Measurements from ENCODE around the gene GCH1. TPM values are rescaled to one million over a fixed set of nuclear protein-coding genes. Genes with fewer than 3 reads are reported as not detected.
"Not testable (repeated sequence)": the region's sequence is repeated elsewhere in the genome, so short reads cannot be mapped to it uniquely, and the experiment has no call there.

Gene GCH1
- total RNA-seq, 1 donor from 2014 or later, result 52.5 TPM

DNA sequence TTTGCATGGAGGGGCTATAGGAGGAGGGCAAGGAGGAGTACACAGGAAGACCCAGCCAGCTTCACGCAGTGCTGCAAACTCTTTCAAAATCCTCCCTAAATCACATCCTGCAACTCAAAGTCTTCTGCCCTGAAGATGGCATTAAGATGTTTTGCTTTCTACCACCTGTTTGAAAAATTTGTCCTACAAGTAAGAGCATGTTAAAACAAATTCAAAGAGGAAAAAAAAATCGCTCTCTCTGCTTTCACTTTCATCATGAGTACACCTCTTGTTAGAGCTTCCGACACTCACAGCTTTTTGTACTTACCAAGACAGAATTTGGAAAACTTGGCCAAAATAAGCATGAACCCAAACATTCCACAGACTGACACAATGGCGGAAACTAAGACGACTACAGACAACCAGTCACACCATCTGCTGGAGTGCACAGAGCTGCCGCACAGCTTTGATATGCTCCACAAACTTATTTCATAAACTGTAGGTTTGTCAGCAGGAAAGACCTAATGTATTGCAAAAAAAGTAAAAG, 21.3 kb downstream of the GCH1 start:
- H3K27ac Mint-ChIP-seq, result peak overlapping the region; percentile 94
- H3K4me3 Mint-ChIP-seq (ENCODE audit: low read depth), result peak overlapping the region; percentile 82
- H3K9me3 Mint-ChIP-seq, result no peaks in the 10 kb centered on the region
- intact Hi-C loops (cut with micrococcal nuclease), result no loop called here
- peaks cover 48% of the 10 kb centered on the region for H3K4me1 Mint-ChIP-seq (ENCODE audit: low read depth)
- peaks cover 28% of the 10 kb centered on the region for H3K36me3 Mint-ChIP-seq (ENCODE audit: low read depth)
- H3K27me3 Mint-ChIP-seq (ENCODE audit: low read depth), result no peaks in the 10 kb centered on the region
- peak; percentile 25 for DNase-seq (ENCODE audit: low spot score)

DNA sequence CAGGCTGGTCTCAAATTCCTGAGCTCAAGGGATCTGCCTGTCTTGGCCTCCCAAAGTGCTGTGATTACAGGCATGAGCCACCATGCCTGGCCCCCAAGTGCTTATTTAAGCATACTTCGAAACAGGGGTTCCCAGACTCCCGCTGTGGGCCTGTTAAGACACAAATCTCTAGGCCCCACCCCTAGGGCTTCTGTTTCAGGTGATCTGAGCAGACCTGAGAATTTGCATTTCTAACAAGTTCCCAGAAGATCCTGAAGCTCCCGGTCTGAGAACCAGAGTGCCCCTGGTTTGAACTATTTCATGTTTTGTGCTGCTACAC, 25.0 kb downstream of the GCH1 start:
- H3K9me3 Mint-ChIP-seq, result no peaks in the 10 kb centered on the region
- intact Hi-C loops (cut with micrococcal nuclease), result no loop called here
- H3K4me1 Mint-ChIP-seq (ENCODE audit: low read depth), result peaks cover 32% of the 10 kb centered on the region
- H3K4me3 Mint-ChIP-seq (ENCODE audit: low read depth), result no peak overlapping the region
- no peaks in the 10 kb centered on the region for H3K27me3 Mint-ChIP-seq (ENCODE audit: low read depth)
- no peak overlapping the region for H3K27ac Mint-ChIP-seq
- no peak for DNase-seq (ENCODE audit: low spot score)
- peaks cover 33% of the 10 kb centered on the region for H3K36me3 Mint-ChIP-seq (ENCODE audit: low read depth)

DNA sequence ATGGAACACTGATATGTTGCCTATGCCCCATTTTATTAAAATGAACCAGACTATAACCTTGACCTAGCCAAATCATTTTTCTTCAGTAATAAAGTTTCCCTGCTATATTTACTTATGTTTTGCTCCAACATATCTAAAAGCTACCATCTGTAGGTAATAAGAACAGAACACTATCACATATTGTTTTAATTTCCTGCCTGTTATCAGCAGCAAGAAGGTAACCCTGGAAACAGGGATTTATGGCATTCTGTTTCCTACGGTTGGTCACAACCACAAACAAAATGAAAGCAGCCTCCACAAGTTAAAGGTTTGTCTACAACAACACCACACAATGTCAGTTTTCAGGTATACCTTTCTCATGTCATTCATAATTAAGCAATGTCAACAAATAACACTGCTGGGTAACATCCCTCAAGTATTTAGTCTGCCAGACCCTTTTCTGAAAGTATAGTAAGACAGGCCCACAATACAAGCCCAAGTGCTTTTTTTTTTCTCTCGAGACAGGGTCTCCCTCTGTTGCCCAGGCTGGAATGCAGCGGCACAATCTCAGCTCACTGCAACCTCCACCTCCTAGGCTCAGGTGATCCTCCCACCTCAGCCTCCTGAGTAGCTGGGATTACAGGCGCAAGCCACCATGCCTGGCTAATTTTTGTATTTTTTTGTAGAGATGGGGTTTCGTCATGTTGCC, 25.5 kb downstream of the GCH1 start:
- Mint-ChIP-seq H3K4me1 (ENCODE audit: low read depth) (peaks cover 28% of the 10 kb centered on the region), H3K36me3 (ENCODE audit: low read depth) (peaks cover 33% of the 10 kb centered on the region), H3K4me3 (ENCODE audit: low read depth) (no peak overlapping the region), H3K27ac (no peak overlapping the region), H3K27me3 (ENCODE audit: low read depth) (no peaks in the 10 kb centered on the region), H3K9me3 (no peaks in the 10 kb centered on the region)
- intact Hi-C loops (cut with micrococcal nuclease), result no loop called here
- DNase-seq (ENCODE audit: low spot score), result no peak

DNA sequence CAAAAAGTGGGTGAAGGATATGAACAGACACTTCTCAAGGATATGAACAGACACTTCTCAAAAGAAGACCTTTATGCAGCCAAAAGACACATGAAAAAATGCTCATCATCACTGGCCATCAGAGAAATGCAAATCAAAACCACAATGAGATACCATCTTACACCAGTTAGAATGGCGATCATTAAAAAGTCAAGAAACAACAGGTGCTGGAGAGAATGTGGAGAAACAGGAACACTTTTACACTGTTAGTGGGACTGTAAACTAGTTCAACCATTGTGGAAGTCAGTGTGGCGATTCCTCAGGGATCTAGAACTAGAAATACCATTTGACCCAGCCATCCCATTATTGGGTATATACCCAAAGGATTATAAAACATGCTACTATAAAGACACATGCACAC, 27.0 kb downstream of the GCH1 start:
- intact Hi-C loops (cut with micrococcal nuclease); DNase-seq (ENCODE audit: low spot score); H3K4me3 Mint-ChIP-seq (ENCODE audit: low read depth); H3K9me3 Mint-ChIP-seq; H3K27ac Mint-ChIP-seq; H3K27me3 Mint-ChIP-seq (ENCODE audit: low read depth): not testable (repeated sequence)
- peaks cover 29% of the 10 kb centered on the region for H3K36me3 Mint-ChIP-seq (ENCODE audit: low read depth)
- peaks cover 23% of the 10 kb centered on the region for H3K4me1 Mint-ChIP-seq (ENCODE audit: low read depth)

DNA sequence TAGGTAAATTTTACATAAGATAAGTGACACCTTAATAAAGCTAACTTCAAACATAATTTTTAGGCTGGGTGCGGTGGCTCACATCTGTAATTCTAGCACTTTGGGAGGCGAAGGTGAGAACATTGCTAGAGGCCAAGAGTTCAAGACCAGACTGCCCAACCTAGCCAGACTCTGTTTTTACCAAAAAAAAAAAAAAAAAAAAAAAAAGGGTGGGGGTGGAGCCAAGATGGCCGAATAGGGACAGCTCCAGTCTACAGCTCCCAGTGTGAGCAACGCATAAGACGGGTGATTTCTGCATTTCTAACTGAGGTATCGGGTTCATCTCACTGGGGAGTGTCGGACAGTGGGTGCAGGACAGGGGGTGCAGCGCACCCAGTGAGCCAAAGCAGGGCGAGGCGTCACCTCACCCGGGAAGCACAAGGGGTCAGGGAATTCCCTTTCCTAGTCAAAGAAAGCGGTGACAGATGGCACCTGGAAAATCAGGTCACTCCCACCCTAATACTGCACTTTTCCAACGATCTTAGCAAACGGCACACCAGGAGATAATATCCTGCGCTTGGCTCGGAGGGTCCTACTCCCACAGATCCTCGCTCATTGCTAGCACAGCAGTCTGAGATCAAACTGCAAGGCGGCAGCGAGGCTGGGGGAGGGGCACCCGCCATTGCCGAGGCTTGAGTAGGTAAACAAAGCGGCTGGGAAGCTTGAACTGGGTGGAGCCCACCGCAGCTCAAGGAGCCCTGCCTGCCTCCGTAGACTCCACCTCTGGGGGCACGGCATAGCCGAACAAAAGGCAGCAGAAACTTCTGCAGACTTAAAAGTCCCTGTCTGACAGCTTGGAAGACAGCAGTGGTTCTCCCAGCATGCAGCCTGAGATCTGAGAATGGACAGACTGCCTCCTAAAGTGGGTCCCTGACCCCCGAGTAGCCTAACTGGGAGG, 32.2 kb downstream of the GCH1 start:
- H3K36me3 Mint-ChIP-seq (ENCODE audit: low read depth); H3K9me3 Mint-ChIP-seq; H3K27ac Mint-ChIP-seq; intact Hi-C loops (cut with micrococcal nuclease); H3K27me3 Mint-ChIP-seq (ENCODE audit: low read depth); DNase-seq (ENCODE audit: low spot score); H3K4me3 Mint-ChIP-seq (ENCODE audit: low read depth): not testable (repeated sequence)
- H3K4me1 Mint-ChIP-seq (ENCODE audit: low read depth), result peaks cover 22% of the 10 kb centered on the region

DNA sequence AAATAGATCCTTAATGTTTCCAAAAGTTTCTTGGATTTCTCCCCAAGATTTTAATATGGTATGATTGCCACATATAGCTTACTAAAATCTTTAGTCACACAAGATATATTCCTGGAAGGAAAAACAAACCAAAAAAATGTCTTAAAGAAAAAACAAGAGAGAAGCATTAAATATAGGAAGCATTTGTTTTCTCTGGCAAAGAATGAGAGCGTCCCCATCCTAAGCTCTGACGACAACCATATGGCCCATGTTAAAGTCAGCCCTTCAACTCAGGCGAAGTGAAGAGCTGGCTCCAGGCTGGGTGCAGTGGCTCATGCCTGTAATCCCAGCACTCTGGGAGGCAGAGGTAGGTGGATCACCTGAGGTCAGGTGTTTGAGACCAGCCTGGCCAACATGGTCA, 35.6 kb downstream of the GCH1 start:
- H3K27ac Mint-ChIP-seq, result no peak overlapping the region
- no peaks in the 10 kb centered on the region for H3K9me3 Mint-ChIP-seq
- intact Hi-C loops (cut with micrococcal nuclease), result no loop called here
- peaks cover 25% of the 10 kb centered on the region for H3K4me1 Mint-ChIP-seq (ENCODE audit: low read depth)
- no peaks in the 10 kb centered on the region for H3K27me3 Mint-ChIP-seq (ENCODE audit: low read depth)
- no peak overlapping the region for H3K4me3 Mint-ChIP-seq (ENCODE audit: low read depth)
- peaks cover 8% of the 10 kb centered on the region for H3K36me3 Mint-ChIP-seq (ENCODE audit: low read depth)
- DNase-seq (ENCODE audit: low spot score), result no peak

DNA sequence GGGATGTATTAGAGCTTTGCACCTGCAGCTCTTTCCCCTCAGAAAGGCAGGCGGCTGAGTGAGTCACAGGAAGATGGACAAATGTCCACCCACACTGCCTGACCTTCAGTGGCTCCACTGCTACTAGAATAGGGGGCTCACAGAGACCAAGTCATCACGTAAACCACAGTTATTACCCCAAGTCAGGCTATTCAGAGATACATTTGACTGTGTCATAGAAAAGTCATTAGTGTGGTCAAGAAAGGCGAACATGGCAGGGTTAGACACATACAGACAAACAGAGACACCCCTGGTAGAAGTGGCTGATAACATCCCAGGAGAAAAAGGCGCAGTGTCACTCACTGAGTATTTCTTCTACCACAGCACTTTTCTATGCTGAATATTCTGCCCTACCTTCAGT, 36.0 kb downstream of the GCH1 start:
- Mint-ChIP-seq H3K27me3 (ENCODE audit: low read depth) (no peaks in the 10 kb centered on the region), H3K4me1 (ENCODE audit: low read depth) (peaks cover 25% of the 10 kb centered on the region), H3K9me3 (no peaks in the 10 kb centered on the region), H3K36me3 (ENCODE audit: low read depth) (peaks cover 8% of the 10 kb centered on the region), H3K4me3 (ENCODE audit: low read depth) (no peak overlapping the region), H3K27ac (no peak overlapping the region)
- DNase-seq (ENCODE audit: low spot score), result no peak
- intact Hi-C loops (cut with micrococcal nuclease), result no loop called here

DNA sequence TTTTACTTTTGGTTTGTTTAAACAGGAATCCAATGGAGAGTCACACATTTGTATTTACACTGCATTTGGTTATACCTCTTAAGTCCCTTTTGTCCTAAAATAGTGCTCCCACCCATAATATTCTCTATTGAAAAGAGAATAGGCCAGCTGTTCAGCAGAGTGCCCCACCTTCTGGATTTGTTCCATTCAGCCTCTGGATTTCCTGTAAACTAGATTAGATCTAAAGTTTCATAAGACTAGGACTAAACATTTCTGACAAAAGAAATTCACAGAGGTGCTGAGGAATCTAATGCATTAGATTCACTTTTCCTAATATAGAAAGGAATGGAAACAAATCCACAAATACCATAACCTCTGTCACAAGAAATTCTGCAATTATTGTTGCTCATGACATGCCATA, 38.1 kb downstream of the GCH1 start:
- intact Hi-C loops (cut with micrococcal nuclease), result no loop called here
- Mint-ChIP-seq H3K27me3 (ENCODE audit: low read depth) (no peaks in the 10 kb centered on the region), H3K9me3 (no peaks in the 10 kb centered on the region), H3K4me3 (ENCODE audit: low read depth) (no peak overlapping the region), H3K36me3 (ENCODE audit: low read depth) (peaks cover 15% of the 10 kb centered on the region), H3K4me1 (ENCODE audit: low read depth) (peaks cover 17% of the 10 kb centered on the region), H3K27ac (no peak overlapping the region)
- no peak for DNase-seq (ENCODE audit: low spot score)

DNA sequence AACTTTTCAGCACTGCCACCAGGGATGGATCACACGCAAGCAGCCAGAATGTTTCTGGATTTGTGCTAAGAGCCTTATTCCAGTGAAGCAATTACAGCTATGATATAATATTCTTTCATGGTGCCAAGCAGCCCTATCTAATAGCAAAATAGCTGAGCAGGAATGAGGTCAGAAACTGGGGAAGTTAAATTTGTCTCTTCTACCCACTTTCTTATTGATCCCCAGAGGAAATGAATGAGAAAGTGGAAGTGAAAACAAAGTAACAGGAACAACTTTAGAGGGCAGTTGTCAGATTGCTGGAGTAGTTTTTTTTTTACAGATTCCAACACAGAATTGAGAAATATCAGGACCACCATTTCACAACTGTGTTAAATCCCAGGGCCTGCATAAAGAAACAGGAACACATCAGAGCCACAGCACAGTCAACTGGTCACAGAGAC, 44.8 kb downstream of the GCH1 start:
- Mint-ChIP-seq H3K4me1 (ENCODE audit: low read depth) (peaks cover 20% of the 10 kb centered on the region), H3K36me3 (ENCODE audit: low read depth) (peaks cover 38% of the 10 kb centered on the region), H3K4me3 (ENCODE audit: low read depth) (no peak overlapping the region), H3K27ac (no peak overlapping the region), H3K9me3 (no peaks in the 10 kb centered on the region), H3K27me3 (ENCODE audit: low read depth) (no peaks in the 10 kb centered on the region)
- intact Hi-C loops (cut with micrococcal nuclease), result no loop called here
- no peak for DNase-seq (ENCODE audit: low spot score)

DNA sequence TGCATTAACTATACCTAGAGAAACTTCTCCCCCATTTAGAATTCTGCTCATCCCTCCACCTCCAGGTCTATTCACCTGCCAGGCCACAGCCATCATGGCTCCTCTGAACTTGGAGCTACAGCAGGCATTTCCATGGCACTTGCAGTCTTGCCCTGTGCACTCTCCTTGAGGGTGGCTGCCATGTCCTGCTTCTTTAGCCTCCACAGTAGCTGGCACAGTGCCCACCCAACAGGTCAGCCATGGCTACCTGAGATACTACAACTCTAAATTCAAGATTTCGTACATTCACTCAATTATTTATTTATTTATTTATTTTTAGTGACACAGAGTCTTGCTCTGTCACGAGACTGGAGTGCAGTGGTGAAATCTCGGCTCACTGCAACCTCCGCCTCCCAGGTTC, 46.5 kb downstream of the GCH1 start:
- Mint-ChIP-seq H3K4me1 (ENCODE audit: low read depth) (peaks cover 20% of the 10 kb centered on the region), H3K36me3 (ENCODE audit: low read depth) (peaks cover 45% of the 10 kb centered on the region), H3K27me3 (ENCODE audit: low read depth) (no peaks in the 10 kb centered on the region), H3K27ac (no peak overlapping the region), H3K9me3 (no peaks in the 10 kb centered on the region), H3K4me3 (ENCODE audit: low read depth) (no peak overlapping the region)
- DNase-seq (ENCODE audit: low spot score), result no peak
- intact Hi-C loops (cut with micrococcal nuclease), result no loop called here

DNA sequence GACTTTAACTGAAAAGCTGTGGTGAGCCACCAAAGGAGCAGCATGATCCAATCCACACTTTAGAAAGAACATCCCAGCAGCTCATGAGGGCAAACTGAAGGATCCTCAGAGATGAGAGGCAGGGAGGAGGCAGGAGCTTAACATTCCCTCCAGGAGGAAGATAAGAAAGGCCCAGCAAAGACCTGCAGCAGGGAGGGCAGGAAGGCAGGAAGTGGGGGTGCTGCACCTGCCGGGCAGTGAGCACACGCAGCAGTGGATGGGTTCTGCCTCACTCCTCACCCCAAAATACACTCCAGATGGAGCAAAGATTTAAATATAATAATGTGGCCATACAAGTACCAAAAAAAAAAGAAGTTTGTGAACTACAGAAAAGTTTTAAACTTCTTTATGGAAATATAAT, 48.4 kb downstream of the GCH1 start:
- no peak for DNase-seq (ENCODE audit: low spot score)
- Mint-ChIP-seq H3K27ac (no peak overlapping the region), H3K9me3 (no peaks in the 10 kb centered on the region), H3K4me3 (ENCODE audit: low read depth) (no peak overlapping the region), H3K27me3 (ENCODE audit: low read depth) (no peaks in the 10 kb centered on the region), H3K4me1 (ENCODE audit: low read depth) (peaks cover 18% of the 10 kb centered on the region), H3K36me3 (ENCODE audit: low read depth) (peaks cover 43% of the 10 kb centered on the region)
- intact Hi-C loops (cut with micrococcal nuclease), result no loop called here

DNA sequence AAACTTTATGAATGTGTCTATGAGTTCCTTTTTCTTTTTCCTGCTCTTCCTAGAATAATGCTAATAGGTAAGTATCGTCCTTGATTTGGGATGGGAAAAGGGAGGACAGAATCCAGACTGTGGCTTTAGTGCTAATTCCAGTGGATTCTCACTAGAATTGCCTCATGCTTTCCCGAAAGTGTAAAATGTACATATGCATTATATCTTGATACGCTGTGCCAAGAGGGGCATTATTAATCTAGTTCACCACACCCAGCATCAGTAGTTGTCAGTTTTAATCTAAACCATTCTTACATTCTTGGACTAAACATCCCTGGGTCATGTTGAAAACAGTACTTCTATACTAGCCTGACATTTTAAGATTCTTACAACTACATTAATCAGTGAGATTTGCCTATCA, 49.3 kb downstream of the GCH1 start:
- Mint-ChIP-seq H3K27me3 (ENCODE audit: low read depth) (no peaks in the 10 kb centered on the region), H3K36me3 (ENCODE audit: low read depth) (peaks cover 36% of the 10 kb centered on the region), H3K27ac (no peak overlapping the region), H3K4me3 (ENCODE audit: low read depth) (no peak overlapping the region), H3K4me1 (ENCODE audit: low read depth) (peaks cover 14% of the 10 kb centered on the region), H3K9me3 (no peaks in the 10 kb centered on the region)
- intact Hi-C loops (cut with micrococcal nuclease), result no loop called here
- DNase-seq (ENCODE audit: low spot score), result no peak

DNA sequence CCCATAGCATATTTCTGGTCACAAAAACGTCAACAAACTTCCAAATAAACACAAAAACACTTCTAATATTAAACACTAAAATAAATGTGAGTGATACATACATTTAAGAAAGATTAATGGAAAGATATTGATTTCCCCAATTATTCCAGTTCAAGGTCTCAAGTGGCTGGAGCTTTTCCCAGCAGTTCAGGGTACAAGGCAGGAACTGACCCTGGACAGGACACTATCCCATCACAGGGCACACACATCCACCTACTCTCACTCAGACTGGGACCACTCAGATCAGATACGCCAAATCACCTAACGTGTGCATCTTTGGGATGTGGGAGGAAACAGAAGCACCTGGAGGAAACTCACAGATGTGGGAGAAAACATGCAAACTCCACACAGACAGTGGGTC, 50.4 kb downstream of the GCH1 start:
- Mint-ChIP-seq H3K27me3 (ENCODE audit: low read depth) (no peaks in the 10 kb centered on the region), H3K9me3 (no peaks in the 10 kb centered on the region), H3K36me3 (ENCODE audit: low read depth) (peaks cover 31% of the 10 kb centered on the region), H3K27ac (no peak overlapping the region), H3K4me1 (ENCODE audit: low read depth) (peaks cover 9% of the 10 kb centered on the region), H3K4me3 (ENCODE audit: low read depth) (no peak overlapping the region)
- no peak for DNase-seq (ENCODE audit: low spot score)
- intact Hi-C loops (cut with micrococcal nuclease), result no loop called here

Measured in activated T-helper 2 cell treated with anti-CD3 and anti-CD28 coated beads, Interferon-gamma antibody, Interleukin-2, Interleukin-4, amounts not matched to agents 10 μg/mL and 5 μg/mL and 100 μg/mL, durations not matched to agents 14 hours and 24 hours and 36 hours (primary cell).